Upper lobe of left lung (tissue), 6 donors: ENCODE data around the gene CDR2L. TPM values are rescaled to one million over a fixed set of nuclear protein-coding genes. Genes with fewer than 3 reads are reported as not detected.
"Not testable (repeated sequence)": the region's sequence is repeated elsewhere in the genome, so short reads cannot be mapped to it uniquely, and the experiment has no call there.

ENCODE experiments used
- ATAC-seq, 2 donors: fragments of 200-7000 bp; cut with Tn5 transposase; one replicate each; pipeline ENCODE4 v1.9.1; 2022; ENCODE audit warnings: mild to moderate bottlenecking in 2 of 2, moderate library complexity in 2 of 2; ENCODE audit not compliant: low FRiP score in 2 of 2
- DNase-seq, 2 donors: peaks; one replicate each; pipeline ENCODE4 v3.0.0-alpha.2; 2019 to 2020
- H3K27ac ChIP-seq, 4 donors: fragments of 200-600 bp; sonication (generic); one replicate each; pipeline ENCODE4 v1.5.1; 2016 to 2019
- H3K27me3 ChIP-seq, 4 donors: fragments of 200-600 bp; sonication (generic); one replicate each; pipeline ENCODE4 v1.5.1; 2017 to 2019
- H3K36me3 ChIP-seq, 4 donors: fragments of 200-600 bp; sonication (generic); one replicate each; pipeline ENCODE4 v1.5.1; 2016 to 2019
- H3K4me1 ChIP-seq, 4 donors: fragments of 200-600 bp; sonication (generic); one replicate each; pipeline ENCODE4 v1.5.1; 2018 to 2019
- H3K4me3 ChIP-seq, 4 donors: fragments of 200-600 bp; sonication (generic); one replicate each; pipeline ENCODE4 v1.5.1; 2017 to 2019; ENCODE audit warnings: mild to moderate bottlenecking in 2 of 4, moderate library complexity in 1 of 4
- H3K9me3 ChIP-seq, 4 donors: fragments of 200-600 bp; sonication (generic); one replicate each; pipeline ENCODE4 v1.5.1; 2018 to 2019
- CTCF ChIP-seq, 6 experiments: fragments of 450-650 bp in 4 of 6; fragments of 200-600 bp in 2 of 6; sonication (generic) in 2 of 6; IDR thresholded peaks; one replicate each; pipeline ENCODE4 v1.5.1; 2016 to 2019; ENCODE audit warnings: antibody characterized with exemption in 6 of 6
- EP300 ChIP-seq, 4 donors: sonication (generic); formaldehyde crosslinking; IDR thresholded peaks; one replicate each; pipeline ENCODE4 v1.5.1; 2017; ENCODE audit warnings: antibody characterized with exemption in 4 of 4, control low read depth in 2 of 4
- POLR2A ChIP-seq, 4 donors: fragments of 450-650 bp; IDR thresholded peaks; one replicate each; pipeline ENCODE4 v1.5.1; 2016 to 2017; ENCODE audit warnings: antibody characterized with exemption in 4 of 4, mild to moderate bottlenecking in 2 of 4
- POLR2AphosphoS5 ChIP-seq, 2 donors: sonication (generic); formaldehyde crosslinking; IDR thresholded peaks; one replicate each; pipeline ENCODE4 v1.5.1; 2017; ENCODE audit warnings: antibody characterized with exemption in 2 of 2
- WGBS, 2 donors: methylation state at CpG; one replicate each; pipeline ENCODE4 v1.1.5; 2017 to 2018; 5-methylcytosine and 5-hydroxymethylcytosine counted together
- total RNA-seq, 6 donors: library from RNA; depleted of rRNA in 4 of 6; stranded (reverse); fragments of >200 nt in 4 of 6; gene quantifications; one replicate each; pipeline versions ENCODE4 v1.1.0 to v1.2.1, GENCODE V29; 2016 to 2021
- donor health status: DM: no; HTN: no; CAD: no; lungs with moderate emphysema.
- donor health status: DM: no; HTN: yes; CAD: no; lungs with severe emphysema.

CDR2L gene
- total RNA-seq, 6 donors from 2014 or later = 15.6 to 48.8 (median 24.7) TPM

GRCh38 chr17:75005291-75005690, 17.9 kb downstream of the CDR2L start:
- Histone ChIP-seq H3K9me3 (no peaks in the 10 kb centered on the region), H3K27ac (no peak overlapping the region), H3K36me3 (peaks cover 0 to 55% (median 28%) of the 10 kb centered on the region in 4 donors), H3K4me1 (no peaks in the 10 kb centered on the region), H3K27me3 (no peaks in the 10 kb centered on the region), H3K4me3 (no peak overlapping the region)
- ATAC-seq (no peak), DNase-seq (no peak)
- TF ChIP-seq POLR2A (IDR thresholded peaks at IDR 0.05) (no peak), CTCF (IDR thresholded peaks at IDR 0.05) (no peak), POLR2AphosphoS5 (IDR thresholded peaks at IDR 0.05) (no peak), EP300 (IDR thresholded peaks at IDR 0.05) (no peak)
- 93 to 94% methylated on average over 8 of the region's 8 CpGs for WGBS, 2 donors

- ATAC-seq, H3K4me1 ChIP-seq, H3K27me3 ChIP-seq, H3K9me3 ChIP-seq, H3K4me3 ChIP-seq, DNase-seq, H3K27ac ChIP-seq: not testable (repeated sequence)
- peaks cover 0 to 48% (median 27%) of the 10 kb centered on the region in 4 donors for H3K36me3 ChIP-seq
- 90 to 94% methylated on average over 6 of the region's 6 CpGs for WGBS, 2 donors
Observed at GRCh38 chr17:75006084-75006483, 18.7 kb downstream of the CDR2L start.

GRCh38 chr17:75006653-75007052, 19.2 kb downstream of the CDR2L start:
- WGBS, 2 donors = 66 to 81% methylated on average over 5 of the region's 5 CpGs

GRCh38 chr17:75008373-75008772, 20.9 kb downstream of the CDR2L start:
- no peaks in the 10 kb centered on the region for H3K9me3 ChIP-seq
- H3K27ac ChIP-seq = no peak overlapping the region
- H3K36me3 ChIP-seq = peaks cover 0 to 25% (median 12%) of the 10 kb centered on the region in 4 donors
- ATAC-seq (no peak), DNase-seq (no peak)
- no peak overlapping the region for H3K4me3 ChIP-seq
- H3K4me1 ChIP-seq = peaks cover 4 to 15% (median 12%) of the 10 kb centered on the region in 4 donors
- H3K27me3 ChIP-seq = no peaks in the 10 kb centered on the region
- 79 to 90% methylated on average over 6 of the region's 6 CpGs for WGBS, 2 donors
- TF ChIP-seq POLR2A (IDR thresholded peaks at IDR 0.05) (no peak), CTCF (IDR thresholded peaks at IDR 0.05) (no peak), EP300 (IDR thresholded peaks at IDR 0.05) (no peak), POLR2AphosphoS5 (IDR thresholded peaks at IDR 0.05) (no peak)

More at GRCh38 chr17:75006653-75007052, 19.2 kb downstream of the CDR2L start:
- Histone ChIP-seq H3K9me3 (no peaks in the 10 kb centered on the region), H3K27ac (no peak overlapping the region), H3K36me3 (peaks cover 0 to 42% (median 23%) of the 10 kb centered on the region in 4 donors), H3K4me3 (no peak overlapping the region), H3K27me3 (no peaks in the 10 kb centered on the region), H3K4me1 (peaks cover 0 to 4% (median 1%) of the 10 kb centered on the region in 4 donors)
- ATAC-seq = no peak
- no peak for DNase-seq
- no peak for TF ChIP-seq POLR2A (IDR thresholded peaks at IDR 0.05)
- TF ChIP-seq EP300 (IDR thresholded peaks at IDR 0.05) = no peak
- TF ChIP-seq CTCF (IDR thresholded peaks at IDR 0.05) = no peak
- TF ChIP-seq POLR2AphosphoS5 (IDR thresholded peaks at IDR 0.05) = no peak

- no peak for DNase-seq
- Histone ChIP-seq H3K4me3 (no peak overlapping the region), H3K27me3 (no peaks in the 10 kb centered on the region), H3K36me3 (peaks cover 0 to 16% (median 5%) of the 10 kb centered on the region in 4 donors), H3K9me3 (no peaks in the 10 kb centered on the region), H3K4me1 (peaks cover 11 to 20% (median 17%) of the 10 kb centered on the region in 4 donors), H3K27ac (no peak overlapping the region)
- 67 to 88% methylated on average over 2 of the region's 2 CpGs for WGBS, 2 donors
- no peak for ATAC-seq
- TF ChIP-seq POLR2A (IDR thresholded peaks at IDR 0.05) (no peak), CTCF (IDR thresholded peaks at IDR 0.05) (no peak), EP300 (IDR thresholded peaks at IDR 0.05) (no peak), POLR2AphosphoS5 (IDR thresholded peaks at IDR 0.05) (no peak)
Observed at GRCh38 chr17:75009139-75009724, 21.8 kb downstream of the CDR2L start.
